HepG2 (cell line): ENCODE data around the gene MDFIC. TPM values are rescaled to one million over a fixed set of nuclear protein-coding genes. Genes with fewer than 3 reads are reported as not detected.
A peak's percentile ranks its signal among the peaks of the same experiment; 100 is the strongest.

ENCODE experiments used
- ATAC-seq: fragments of 200-7000 bp; cut with Tn5 transposase; 3 replicates; pipeline ENCODE4 v1.9.1; 2020; ENCODE audit warnings: mild to moderate bottlenecking, moderate library complexity
- BruUV-seq: library from RNA; stranded (reverse); fragments of 400-500 nt; replicated peaks from 2 replicates; lab custom pipeline; 2021; lab: Mats Ljungman, UMichigan
- CTCF ChIA-PET: fragments of 300-600 bp; formaldehyde crosslinking; extraction: SDS; loops from one replicate; lab custom pipeline; 2021; ENCODE audit warnings: low total read pairs, inconsistent platforms, low intra/inter-chr PET ratio; lab: Yijun Ruan, JAX
- POLR2A ChIA-PET: fragments of 350-600 bp; sonication (Branson Sonifier 250); formaldehyde crosslinking; loops from one replicate; lab custom pipeline; 2020; ENCODE audit warnings: antibody characterized with exemption, inconsistent platforms; lab: Yijun Ruan, JAX
- DNase-seq: peaks from one replicate; pipeline ENCODE4 v3.0.0-alpha.2; 2015; ENCODE audit warnings: low spot score
- FAIRE-seq: peaks from 3 replicates; lab custom pipeline; 2011; peaks lifted over from hg19 to GRCh38; lab: Jason Lieb, UNC
- H2AFZ ChIP-seq: one replicate; pipeline ENCODE4 v1.6.1; 2011; ENCODE audit warnings: low read length, inconsistent platforms
- H3K27ac ChIP-seq: fragments of 300-600 bp; 3 replicates; pipeline ENCODE4 v1.8.0; 2011; ENCODE audit warnings: mixed run types, mild to moderate bottlenecking, mixed read lengths, low read length, inconsistent platforms; ENCODE audit not compliant: insufficient read depth; ENCODE audit errors: extremely low read length
- H3K27me3 ChIP-seq, 2 experiments: fragments of 200-600 bp in 1 of 2; 2 replicates in 1 of 2; 3 replicates in 1 of 2; pipeline versions ENCODE4 v1.6.0 to v1.8.0; 2011; ENCODE audit warnings: low read length in 2 of 2, mild to moderate bottlenecking in 2 of 2, moderate library complexity in 2 of 2, inconsistent platforms in 1 of 2; ENCODE audit not compliant: insufficient read depth in 2 of 2, control insufficient read depth in 1 of 2
- H3K36me3 ChIP-seq, 2 experiments: fragments of 200-600 bp in 1 of 2; replicated peaks in 1 of 2; 2 replicates in 1 of 2; 3 replicates in 1 of 2; pipeline versions ENCODE4 v1.5.1 to v1.8.0; 2011; ENCODE audit warnings: low read length in 2 of 2, inconsistent platforms in 1 of 2; ENCODE audit not compliant: insufficient read depth in 2 of 2, control insufficient read depth in 1 of 2
- H3K4me1 ChIP-seq: 2 replicates; pipeline ENCODE4 v1.5.1; 2012; ENCODE audit warnings: low read length, inconsistent platforms; ENCODE audit not compliant: insufficient read depth
- H3K4me2 ChIP-seq: 2 replicates; pipeline ENCODE4 v1.6.0; 2011; ENCODE audit warnings: low read depth, low read length, inconsistent platforms
- H3K4me3 ChIP-seq, 3 experiments: fragments of 200-600 bp in 1 of 3; sonication (generic), shearing (Covaris generic) in 1 of 3; replicated peaks in 1 of 3; 2 replicates each; pipeline ENCODE4 v1.5.1; 2011 to 2016; ENCODE audit warnings: low read length in 3 of 3, inconsistent platforms in 2 of 3, low read depth in 2 of 3, mild to moderate bottlenecking in 2 of 3, control low read depth in 1 of 3, mixed read lengths in 1 of 3; ENCODE audit not compliant: insufficient read depth in 1 of 3
- H3K79me2 ChIP-seq: one replicate; pipeline ENCODE4 v1.6.1; 2011; ENCODE audit warnings: low read length, inconsistent platforms; ENCODE audit not compliant: insufficient read depth
- H3K9ac ChIP-seq: 2 replicates; pipeline ENCODE4 v1.6.0; 2011; ENCODE audit warnings: mild to moderate bottlenecking, low read depth, low read length, inconsistent platforms; ENCODE audit not compliant: insufficient read depth
- H3K9me3 ChIP-seq: 2 replicates; pipeline ENCODE4 v1.5.1; 2012; ENCODE audit warnings: mild to moderate bottlenecking, low read length
- H4K20me1 ChIP-seq: 2 replicates; pipeline ENCODE4 v1.6.0; 2011; ENCODE audit warnings: inconsistent platforms, mild to moderate bottlenecking, low read length, moderate library complexity; ENCODE audit not compliant: insufficient read depth
- CEBPB ChIP-seq: IDR thresholded peaks from 2 replicates; pipeline ENCODE4 v1.6.1; 2011; ENCODE audit warnings: low read depth, low read length, improper control_type of control experiment, borderline replicate concordance
- GATAD2A ChIP-seq: IDR thresholded peaks from 2 replicates; pipeline ENCODE4 v1.6.1; 2016
- GFI1 ChIP-seq: sonication (generic); formaldehyde crosslinking; IDR thresholded peaks from 2 replicates; pipeline ENCODE4 v1.5.0; 2020; ENCODE audit warnings: missing genetic modification reagents, mild to moderate bottlenecking, borderline replicate concordance
- HMG20B ChIP-seq: conservative IDR thresholded peaks from 2 replicates; pipeline ENCODE4 v1.6.1; 2016; ENCODE audit warnings: missing genetic modification reagents, missing compliant biosample characterization
- HNF4A ChIP-seq: sonication (generic); formaldehyde crosslinking; IDR thresholded peaks from 2 replicates; pipeline ENCODE4 v1.4.0; 2020; ENCODE audit warnings: missing genetic modification reagents
- HNF4G ChIP-seq, 2 experiments: sonication (generic) in 1 of 2; formaldehyde crosslinking in 1 of 2; IDR thresholded peaks; 2 replicates each; pipeline versions ENCODE4 v1.4.0 to v1.6.1; 2011 to 2020; ENCODE audit warnings: borderline replicate concordance in 2 of 2, low read depth in 2 of 2, mild to moderate bottlenecking in 2 of 2, low read length in 1 of 2, missing genetic modification reagents in 1 of 2, moderate library complexity in 1 of 2
- KDM2A ChIP-seq: sonication (generic); formaldehyde crosslinking; IDR thresholded peaks from 2 replicates; pipeline ENCODE4 v1.4.0; 2020; ENCODE audit warnings: low read depth, missing genetic modification reagents, borderline replicate concordance
- SMAD9 ChIP-seq: sonication (generic); formaldehyde crosslinking; IDR thresholded peaks from 2 replicates; pipeline ENCODE4 v1.5.1; 2020; ENCODE audit warnings: mild to moderate bottlenecking, missing genetic modification reagents
- TBX2 ChIP-seq: sonication (generic); formaldehyde crosslinking; IDR thresholded peaks from 2 replicates; pipeline ENCODE4 v1.5.0; 2020; ENCODE audit warnings: missing genetic modification reagents, mild to moderate bottlenecking, borderline replicate concordance
- TERF1 ChIP-seq: sonication (generic); formaldehyde crosslinking; IDR thresholded peaks from 2 replicates; pipeline ENCODE4 v1.8.0; 2022; ENCODE audit warnings: mild to moderate bottlenecking, missing genetic modification reagents, moderate library complexity
- ZFX ChIP-seq: sonication (generic); formaldehyde crosslinking; IDR thresholded peaks from 2 replicates; pipeline ENCODE4 v1.4.0; 2020; ENCODE audit warnings: mild to moderate bottlenecking, low read depth, missing genetic modification reagents, moderate library complexity
- ZNF331 ChIP-seq: sonication (generic); formaldehyde crosslinking; IDR thresholded peaks from 2 replicates; pipeline ENCODE4 v1.4.0; 2020; ENCODE audit warnings: missing genetic modification reagents
- ZNF781 ChIP-seq: sonication (generic); formaldehyde crosslinking; IDR thresholded peaks from 2 replicates; pipeline ENCODE4 v1.5.1; 2020; ENCODE audit warnings: borderline replicate concordance, mild to moderate bottlenecking, missing genetic modification reagents; ENCODE audit errors: not compliant biosample characterization
- WGBS: methylation state at CpG from one replicate; pipeline ENCODE4 v1.1.6; 2017; ENCODE audit warnings: low lambda C conversion rate; 5-methylcytosine and 5-hydroxymethylcytosine counted together
- in situ Hi-C: cut with HindIII; loops from 2 replicates; pipeline ENCODE4 v1.10.0; 2017; ENCODE audit warnings: low pct_unique_long_range_greater_than_20kb; ENCODE audit not compliant: extremely low pct_ligation_motif_present
- intact Hi-C: fragments of 100-400 bp; cut with micrococcal nuclease; formaldehyde crosslinking; loops from one replicate; pipeline ENCODE4 v1.10.0; 2022; ENCODE audit not compliant: unreplicated experiment
- polyA plus RNA-seq, 8 experiments: library from polyadenylated mRNA; depleted of rRNA in 3 of 8; stranded (reverse) in 7 of 8; unstranded in 1 of 8; fragments of >200 nt; fragmentation: Illumina TruSeq in 4 of 8; extraction: Trizol in 4 of 8; gene quantifications; 2 replicates each; pipeline versions ENCODE4 v1.2.1 to v1.2.3, GENCODE V29; 2011 to 2016; ENCODE audit warnings: low read depth in 4 of 8, missing spikeins in 1 of 8, mixed read lengths in 1 of 8; ENCODE audit not compliant: insufficient read depth in 1 of 8
- total RNA-seq, 5 experiments: library from RNA; depleted of rRNA; stranded (reverse); fragments of >200 nt; fragmentation: Illumina TruSeq; extraction: Trizol; gene quantifications; 2 replicates each; pipeline ENCODE4 v1.2.3, GENCODE V29; 2016; ENCODE audit warnings: low read depth in 1 of 5
- TF ChIP-seq, protein P1 (sequence below): sonication (generic); formaldehyde crosslinking; IDR thresholded peaks from 2 replicates; pipeline ENCODE4 v1.4.0; 2020; ENCODE audit warnings: mild to moderate bottlenecking, missing genetic modification reagents
- TF ChIP-seq, protein P2 (sequence below): fragments of 450-650 bp; IDR thresholded peaks from 2 replicates; pipeline ENCODE4 v1.6.1; 2016

The MDFIC gene
- total and polyA plus RNA-seq, 2 of the 13 experiments (the other 11 are each of a cell fraction or from before 2014, with no cell fraction given) = 0.13 TPM; not detected in 1

DNA sequence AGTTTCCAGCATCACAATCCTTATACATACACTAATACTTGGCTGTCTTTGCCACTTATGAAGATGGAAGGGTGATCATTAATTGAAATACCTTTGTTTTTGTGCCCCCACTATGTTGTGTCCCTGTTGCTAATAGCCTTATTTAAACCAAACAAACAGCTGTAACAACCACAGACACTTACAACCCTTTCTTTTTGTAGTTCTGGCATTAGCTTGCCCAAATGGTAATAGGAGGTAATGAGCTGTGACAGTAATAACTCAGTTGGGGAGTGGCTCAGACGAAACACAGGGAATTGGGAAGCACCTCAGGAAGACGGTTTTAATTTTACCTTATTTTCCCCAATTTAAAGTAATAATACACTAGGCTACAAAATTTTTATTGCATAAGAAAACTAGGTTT, 83.4 kb downstream of the MDFIC start:
- 56% methylated on average over 2 of the region's 2 CpGs for WGBS
- BruUV-seq = no TSS peak
- ChIA-PET POLR2A (no interaction called here), CTCF (no interaction called here)
- Histone ChIP-seq H4K20me1 (no peaks in the 10 kb centered on the region), H3K27me3 (no peaks in the 10 kb centered on the region), H3K4me1 (peaks cover 7% of the 10 kb centered on the region), H3K36me3 (no peaks in the 10 kb centered on the region), H3K9me3 (no peaks in the 10 kb centered on the region), H3K9ac (no peak overlapping the region), H3K4me3 (no peak overlapping the region), H3K79me2 (no peaks in the 10 kb centered on the region), H3K4me2 (no peak overlapping the region), H3K27ac (no peak overlapping the region), H2AFZ (no peak overlapping the region)
- intact Hi-C loops = no loop called here
- FAIRE-seq (no peak), DNase-seq (no peak), ATAC-seq (no peak)
- in situ Hi-C loops = no loop called here
- no peak for TF ChIP-seq HMG20B (CRISPR knock-in tag)
- no peak for TF ChIP-seq ZFX (CRISPR knock-in tag)

DNA sequence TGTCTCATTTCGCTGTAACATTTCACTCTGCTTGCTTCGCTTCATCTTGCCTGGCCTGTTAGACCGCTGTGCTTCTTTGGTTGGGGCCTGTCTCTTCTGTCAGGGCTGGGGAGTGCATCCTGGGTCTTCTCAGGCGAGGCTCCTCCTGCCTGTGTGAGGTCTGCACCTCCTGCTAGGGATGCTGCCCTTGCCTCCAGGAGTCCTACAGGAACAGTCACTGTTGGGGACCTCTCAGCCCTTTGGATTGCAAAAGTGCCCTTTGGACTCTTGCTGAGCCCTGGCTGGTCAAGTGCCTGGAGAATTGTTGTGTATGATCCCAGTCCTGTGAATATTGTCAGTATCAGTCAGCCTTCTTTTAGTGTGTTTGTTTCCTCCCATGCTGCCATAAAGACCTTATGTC, 84.1 kb downstream of the MDFIC start:
- in situ Hi-C loops (no loop called here), intact Hi-C loops (no loop called here)
- DNase-seq (peak; percentile 33), ATAC-seq (peak; percentile 94), FAIRE-seq (no peak)
- Histone ChIP-seq H3K4me2 (no peak overlapping the region), H3K9ac (no peak overlapping the region), H3K27me3 (no peaks in the 10 kb centered on the region), H3K79me2 (no peaks in the 10 kb centered on the region), H3K4me3 (no peak overlapping the region), H3K9me3 (no peaks in the 10 kb centered on the region), H3K27ac (no peak overlapping the region), H3K36me3 (no peaks in the 10 kb centered on the region), H2AFZ (no peak overlapping the region), H4K20me1 (no peaks in the 10 kb centered on the region), H3K4me1 (peaks cover 7% of the 10 kb centered on the region)
- ChIA-PET POLR2A (no interaction called here), CTCF (no interaction called here)
- WGBS = 30% methylated on average over 4 of the region's 4 CpGs
- BruUV-seq = no TSS peak
- TF ChIP-seq ZNF781 (CRISPR knock-in tag) (no peak), CEBPB (peak; percentile 65), TBX2 (CRISPR knock-in tag) (no peak), TERF1 (CRISPR knock-in tag) (no peak), GATAD2A (CRISPR knock-in tag) (0 out of 2 replicates have a peak, but pooled peaks have one; percentile 15), ZNF331 (peak; percentile 59; the same call in 1 of the 2 replicates), GFI1 (no peak), HNF4A (CRISPR knock-in tag) (peak; percentile 82), HNF4G (IDR thresholded peaks at IDR 0.05; ENCODE audit: borderline replicate concordance, low read depth, low read length) (peak; percentile 53), HNF4G (CRISPR knock-in tag; IDR thresholded peaks at IDR 0.05; ENCODE audit: borderline replicate concordance, low read depth) (no peak), KDM2A (CRISPR knock-in tag) (no peak), SMAD9 (no peak)
- TF ChIP-seq, protein P1, sequence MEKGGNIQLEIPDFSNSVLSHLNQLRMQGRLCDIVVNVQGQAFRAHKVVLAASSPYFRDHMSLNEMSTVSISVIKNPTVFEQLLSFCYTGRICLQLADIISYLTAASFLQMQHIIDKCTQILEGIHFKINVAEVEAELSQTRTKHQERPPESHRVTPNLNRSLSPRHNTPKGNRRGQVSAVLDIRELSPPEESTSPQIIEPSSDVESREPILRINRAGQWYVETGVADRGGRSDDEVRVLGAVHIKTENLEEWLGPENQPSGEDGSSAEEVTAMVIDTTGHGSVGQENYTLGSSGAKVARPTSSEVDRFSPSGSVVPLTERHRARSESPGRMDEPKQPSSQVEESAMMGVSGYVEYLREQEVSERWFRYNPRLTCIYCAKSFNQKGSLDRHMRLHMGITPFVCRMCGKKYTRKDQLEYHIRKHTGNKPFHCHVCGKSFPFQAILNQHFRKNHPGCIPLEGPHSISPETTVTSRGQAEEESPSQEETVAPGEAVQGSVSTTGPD (CRISPR knock-in tag) = no peak
- TF ChIP-seq, protein P2, sequence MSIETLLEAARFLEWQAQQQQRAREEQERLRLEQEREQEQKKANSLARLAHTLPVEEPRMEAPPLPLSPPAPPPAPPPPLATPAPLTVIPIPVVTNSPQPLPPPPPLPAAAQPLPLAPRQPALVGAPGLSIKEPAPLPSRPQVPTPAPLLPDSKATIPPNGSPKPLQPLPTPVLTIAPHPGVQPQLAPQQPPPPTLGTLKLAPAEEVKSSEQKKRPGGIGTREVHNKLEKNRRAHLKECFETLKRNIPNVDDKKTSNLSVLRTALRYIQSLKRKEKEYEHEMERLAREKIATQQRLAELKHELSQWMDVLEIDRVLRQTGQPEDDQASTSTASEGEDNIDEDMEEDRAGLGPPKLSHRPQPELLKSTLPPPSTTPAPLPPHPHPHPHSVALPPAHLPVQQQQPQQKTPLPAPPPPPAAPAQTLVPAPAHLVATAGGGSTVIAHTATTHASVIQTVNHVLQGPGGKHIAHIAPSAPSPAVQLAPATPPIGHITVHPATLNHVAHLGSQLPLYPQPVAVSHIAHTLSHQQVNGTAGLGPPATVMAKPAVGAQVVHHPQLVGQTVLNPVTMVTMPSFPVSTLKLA = no peak
